GM19035 (cell line): ENCODE results near the gene PSG5.
"Not testable (repeated sequence)": the region's sequence is repeated elsewhere in the genome, so short reads cannot be mapped to it uniquely, and the experiment has no call there.

ENCODE experiments used
- ATAC-seq: cut with Tn5 transposase; IDR thresholded peaks from one replicate; pipeline ENCODE4 v1.9.1; 2021; ENCODE audit not compliant: unreplicated experiment

Gene PSG5

GRCh38 chr19:43192381-43193155, 6.2 kb upstream of the PSG5 start:
- ATAC-seq, result not testable (repeated sequence)

GRCh38 chr19:43188092-43188491, 1.8 kb upstream of the PSG5 start:
- not testable (repeated sequence) for ATAC-seq

GRCh38 chr19:43181869-43182771, 4.2 kb downstream of the PSG5 start:
- not testable (repeated sequence) for ATAC-seq

- not testable (repeated sequence) for ATAC-seq
Measured at GRCh38 chr19:43179569-43180147, 6.7 kb downstream of the PSG5 start.

GRCh38 chr19:43178577-43178976, 7.8 kb downstream of the PSG5 start:
- not testable (repeated sequence) for ATAC-seq

- ATAC-seq, result not testable (repeated sequence)
Measured at GRCh38 chr19:43165906-43166305, 20.4 kb downstream of the PSG5 start.

GRCh38 chr19:43163135-43163534, 23.2 kb downstream of the PSG5 start:
- not testable (repeated sequence) for ATAC-seq

- ATAC-seq, result not testable (repeated sequence)
Measured at GRCh38 chr19:43162261-43162660, 24.1 kb downstream of the PSG5 start.

- ATAC-seq, result no peak
Measured at GRCh38 chr19:43152214-43152613, 34.1 kb downstream of the PSG5 start.

GRCh38 chr19:43149788-43150187, 36.5 kb downstream of the PSG5 start:
- ATAC-seq, result not testable (repeated sequence)

GRCh38 chr19:43148233-43148632, 38.1 kb downstream of the PSG5 start:
- ATAC-seq, result no peak

GRCh38 chr19:43141763-43142162, 44.6 kb downstream of the PSG5 start:
- not testable (repeated sequence) for ATAC-seq

GRCh38 chr19:43132696-43133095, 53.6 kb downstream of the PSG5 start:
- no peak for ATAC-seq

GRCh38 chr19:43131281-43131842, 55.0 kb downstream of the PSG5 start:
- not testable (repeated sequence) for ATAC-seq

GRCh38 chr19:43129197-43129596, 57.1 kb downstream of the PSG5 start:
- ATAC-seq, result not testable (repeated sequence)

GRCh38 chr19:43127336-43127735, 59.0 kb downstream of the PSG5 start:
- ATAC-seq, result not testable (repeated sequence)

GRCh38 chr19:43126720-43127119, 59.6 kb downstream of the PSG5 start:
- no peak for ATAC-seq

GRCh38 chr19:43124360-43124759, 62.0 kb downstream of the PSG5 start:
- no peak for ATAC-seq

- ATAC-seq, result not testable (repeated sequence)
Measured at GRCh38 chr19:43120433-43121026, 65.8 kb downstream of the PSG5 start.

GRCh38 chr19:43119526-43119925, 66.8 kb downstream of the PSG5 start:
- ATAC-seq, result not testable (repeated sequence)
